ENCODE results near the gene MERTK.

GRCh38 chr2:111938392-111938791 is 40.0 kb downstream of the MERTK start:
- no peak for TF ChIP-seq CTCF (conservative IDR thresholded peaks at IDR 0.05; ENCODE audit: low read length)
- TF ChIP-seq EZH2phosphoT487 (IDR thresholded peaks at IDR 0.05; ENCODE audit: borderline replicate concordance): no peak

All from Loucy (cell line).